ENCODE measurements around the gene PEF1. TPM values are rescaled to one million over a fixed set of nuclear protein-coding genes. Genes with fewer than 3 reads are reported as not detected.

The PEF1 gene
- total RNA-seq, 1 experiment from 2014 or later: 33.7 TPM

DNA sequence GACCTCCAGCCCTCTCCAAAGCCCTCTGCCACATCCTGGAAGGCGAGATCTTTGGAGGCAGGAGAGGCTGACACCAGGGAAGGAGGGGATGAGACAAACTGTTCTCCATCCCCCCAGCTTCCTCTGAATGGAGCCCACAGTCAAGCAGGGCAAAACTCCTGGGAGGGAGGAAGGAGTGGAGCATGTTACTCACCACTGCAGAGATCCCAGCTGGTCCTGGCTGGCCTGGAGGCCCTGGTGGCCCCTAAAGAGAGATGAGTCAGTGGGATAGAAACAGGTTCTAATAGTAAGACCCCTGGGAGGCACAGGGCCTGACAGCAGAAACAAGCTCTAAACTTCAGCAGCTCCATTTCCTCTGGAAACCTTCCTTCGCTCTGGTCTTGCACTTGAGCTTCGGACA, 14.0 kb upstream of the PEF1 start:
- H3K27ac Mint-ChIP-seq: no peak overlapping the region
- no peaks in the 10 kb centered on the region for H3K36me3 Mint-ChIP-seq
- DNase-seq (ENCODE audit: low spot score): no peak
- no peaks in the 10 kb centered on the region; the same call in 1 of the 2 replicates for H3K4me1 Mint-ChIP-seq
- H3K4me3 Mint-ChIP-seq: no peak overlapping the region
- ATAC-seq: no peak
- no peaks in the 10 kb centered on the region for H3K27me3 Mint-ChIP-seq (ENCODE audit: low read depth)
- no peaks in the 10 kb centered on the region for H3K9me3 Mint-ChIP-seq
- CTCF ChIA-PET: interaction anchor here (1.3 to 1.9 kb wide), 2 partner anchors 57 to 87 kb away, joined by 4 to 7 read pairs; no protein-coding TSS in a partner anchor
- POLR2A ChIA-PET: no interaction called here
- TF ChIP-seq ZNF138 (CRISPR knock-in tag; conservative IDR thresholded peaks at IDR 0.05): no peak
- TF ChIP-seq JAZF1 (CRISPR knock-in tag; IDR thresholded peaks at IDR 0.05): no peak
- TF ChIP-seq NFYB (CRISPR knock-in tag; conservative IDR thresholded peaks at IDR 0.05; ENCODE audit: low read depth): no peak
- no peak for TF ChIP-seq ZNF219 (CRISPR knock-in tag; IDR thresholded peaks at IDR 0.05; ENCODE audit: borderline replicate concordance)

DNA sequence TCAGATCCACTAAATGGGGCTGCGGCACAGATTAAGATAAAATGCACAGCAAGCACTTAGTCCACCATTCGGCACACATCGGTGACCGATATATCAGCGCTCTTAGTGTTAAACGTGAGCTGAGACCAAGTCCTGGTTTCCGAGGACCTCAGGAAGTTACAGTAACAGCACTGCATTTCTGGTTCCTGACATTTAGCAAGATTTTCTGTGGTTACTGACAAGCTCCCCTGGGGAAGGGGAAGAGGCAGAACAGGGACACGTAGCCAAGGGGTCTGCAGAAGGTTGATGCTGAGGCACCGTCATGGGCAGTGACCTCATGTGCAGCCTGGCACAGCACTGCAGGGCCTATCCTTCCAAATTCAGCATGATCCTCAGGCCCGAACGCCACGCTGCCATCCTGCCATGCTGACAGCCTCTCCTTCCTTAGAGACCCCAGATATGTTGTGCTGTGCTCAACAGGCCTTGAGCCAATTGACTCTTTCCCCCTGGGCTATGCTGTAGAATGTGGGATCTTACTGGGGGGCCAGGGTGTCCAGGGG, 13.4 kb upstream of the PEF1 start:
- Mint-ChIP-seq H3K9me3 (no peaks in the 10 kb centered on the region), H3K4me3 (no peak overlapping the region), H3K27ac (no peak overlapping the region), H3K27me3 (ENCODE audit: low read depth) (no peaks in the 10 kb centered on the region), H3K4me1 (no peaks in the 10 kb centered on the region), H3K36me3 (no peaks in the 10 kb centered on the region)
- ChIA-PET CTCF (interaction anchor here (1.9 kb wide), 1 partner anchor 88 kb away, joined by 7 read pairs; no protein-coding TSS in a partner anchor), POLR2A (no interaction called here)
- DNase-seq (ENCODE audit: low spot score): no peak
- TF ChIP-seq ELF4 (CRISPR knock-in tag; IDR thresholded peaks at IDR 0.05; ENCODE audit: low read depth): no peak
- no peak for TF ChIP-seq NR1H2 (CRISPR knock-in tag; IDR thresholded peaks at IDR 0.05)
- no peak for ATAC-seq

GRCh38 chr1:31657020-31657804, 12.5 kb upstream of the PEF1 start:
- Mint-ChIP-seq H3K27ac (no peak overlapping the region), H3K4me3 (no peak overlapping the region), H3K36me3 (no peaks in the 10 kb centered on the region), H3K27me3 (ENCODE audit: low read depth) (no peaks in the 10 kb centered on the region), H3K9me3 (no peaks in the 10 kb centered on the region), H3K4me1 (no peaks in the 10 kb centered on the region)
- DNase-seq (ENCODE audit: low spot score) (no peak), ATAC-seq (no peak)
- ChIA-PET POLR2A (no interaction called here), CTCF (interaction anchor here (0.8 to 1.9 kb wide), 4 partner anchors 13 to 132 kb away, joined by 3 to 11 read pairs (median 4); no protein-coding TSS in a partner anchor)
- TF ChIP-seq ZNF416 (CRISPR knock-in tag; IDR thresholded peaks at IDR 0.05): no peak
- TF ChIP-seq, protein P1, sequence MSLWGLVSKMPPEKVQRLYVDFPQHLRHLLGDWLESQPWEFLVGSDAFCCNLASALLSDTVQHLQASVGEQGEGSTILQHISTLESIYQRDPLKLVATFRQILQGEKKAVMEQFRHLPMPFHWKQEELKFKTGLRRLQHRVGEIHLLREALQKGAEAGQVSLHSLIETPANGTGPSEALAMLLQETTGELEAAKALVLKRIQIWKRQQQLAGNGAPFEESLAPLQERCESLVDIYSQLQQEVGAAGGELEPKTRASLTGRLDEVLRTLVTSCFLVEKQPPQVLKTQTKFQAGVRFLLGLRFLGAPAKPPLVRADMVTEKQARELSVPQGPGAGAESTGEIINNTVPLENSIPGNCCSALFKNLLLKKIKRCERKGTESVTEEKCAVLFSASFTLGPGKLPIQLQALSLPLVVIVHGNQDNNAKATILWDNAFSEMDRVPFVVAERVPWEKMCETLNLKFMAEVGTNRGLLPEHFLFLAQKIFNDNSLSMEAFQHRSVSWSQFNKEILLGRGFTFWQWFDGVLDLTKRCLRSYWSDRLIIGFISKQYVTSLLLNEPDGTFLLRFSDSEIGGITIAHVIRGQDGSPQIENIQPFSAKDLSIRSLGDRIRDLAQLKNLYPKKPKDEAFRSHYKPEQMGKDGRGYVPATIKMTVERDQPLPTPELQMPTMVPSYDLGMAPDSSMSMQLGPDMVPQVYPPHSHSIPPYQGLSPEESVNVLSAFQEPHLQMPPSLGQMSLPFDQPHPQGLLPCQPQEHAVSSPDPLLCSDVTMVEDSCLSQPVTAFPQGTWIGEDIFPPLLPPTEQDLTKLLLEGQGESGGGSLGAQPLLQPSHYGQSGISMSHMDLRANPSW (CRISPR knock-in tag; conservative IDR thresholded peaks at IDR 0.05; ENCODE audit: low read depth): no peak
- no peak for TF ChIP-seq CREB1 (CRISPR knock-in tag; IDR thresholded peaks at IDR 0.05)
- TF ChIP-seq, protein P2, sequence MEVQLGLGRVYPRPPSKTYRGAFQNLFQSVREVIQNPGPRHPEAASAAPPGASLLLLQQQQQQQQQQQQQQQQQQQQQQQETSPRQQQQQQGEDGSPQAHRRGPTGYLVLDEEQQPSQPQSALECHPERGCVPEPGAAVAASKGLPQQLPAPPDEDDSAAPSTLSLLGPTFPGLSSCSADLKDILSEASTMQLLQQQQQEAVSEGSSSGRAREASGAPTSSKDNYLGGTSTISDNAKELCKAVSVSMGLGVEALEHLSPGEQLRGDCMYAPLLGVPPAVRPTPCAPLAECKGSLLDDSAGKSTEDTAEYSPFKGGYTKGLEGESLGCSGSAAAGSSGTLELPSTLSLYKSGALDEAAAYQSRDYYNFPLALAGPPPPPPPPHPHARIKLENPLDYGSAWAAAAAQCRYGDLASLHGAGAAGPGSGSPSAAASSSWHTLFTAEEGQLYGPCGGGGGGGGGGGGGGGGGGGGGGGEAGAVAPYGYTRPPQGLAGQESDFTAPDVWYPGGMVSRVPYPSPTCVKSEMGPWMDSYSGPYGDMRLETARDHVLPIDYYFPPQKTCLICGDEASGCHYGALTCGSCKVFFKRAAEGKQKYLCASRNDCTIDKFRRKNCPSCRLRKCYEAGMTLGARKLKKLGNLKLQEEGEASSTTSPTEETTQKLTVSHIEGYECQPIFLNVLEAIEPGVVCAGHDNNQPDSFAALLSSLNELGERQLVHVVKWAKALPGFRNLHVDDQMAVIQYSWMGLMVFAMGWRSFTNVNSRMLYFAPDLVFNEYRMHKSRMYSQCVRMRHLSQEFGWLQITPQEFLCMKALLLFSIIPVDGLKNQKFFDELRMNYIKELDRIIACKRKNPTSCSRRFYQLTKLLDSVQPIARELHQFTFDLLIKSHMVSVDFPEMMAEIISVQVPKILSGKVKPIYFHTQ (CRISPR knock-in tag; IDR thresholded peaks at IDR 0.05): no peak
- TF ChIP-seq ARID4B (CRISPR knock-in tag; IDR thresholded peaks at IDR 0.05; ENCODE audit: borderline replicate concordance): no peak
- TF ChIP-seq JUN (CRISPR knock-in tag; IDR thresholded peaks at IDR 0.05): no peak
- TF ChIP-seq EMX1 (CRISPR knock-in tag; IDR thresholded peaks at IDR 0.05): no peak
- no peak for TF ChIP-seq NFYB (CRISPR knock-in tag; conservative IDR thresholded peaks at IDR 0.05; ENCODE audit: low read depth)
- TF ChIP-seq JAZF1 (CRISPR knock-in tag; IDR thresholded peaks at IDR 0.05): no peak
- TF ChIP-seq, protein P3, sequence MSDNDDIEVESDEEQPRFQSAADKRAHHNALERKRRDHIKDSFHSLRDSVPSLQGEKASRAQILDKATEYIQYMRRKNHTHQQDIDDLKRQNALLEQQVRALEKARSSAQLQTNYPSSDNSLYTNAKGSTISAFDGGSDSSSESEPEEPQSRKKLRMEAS (CRISPR knock-in tag; IDR thresholded peaks at IDR 0.05): no peak
- TF ChIP-seq, protein P4, sequence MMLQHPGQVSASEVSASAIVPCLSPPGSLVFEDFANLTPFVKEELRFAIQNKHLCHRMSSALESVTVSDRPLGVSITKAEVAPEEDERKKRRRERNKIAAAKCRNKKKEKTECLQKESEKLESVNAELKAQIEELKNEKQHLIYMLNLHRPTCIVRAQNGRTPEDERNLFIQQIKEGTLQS (CRISPR knock-in tag; conservative IDR thresholded peaks at IDR 0.05): no peak

All from WTC11 (cell line).